Uterus (tissue), 4 donors: ENCODE data around the gene CCDC9. TPM values are rescaled to one million over a fixed set of nuclear protein-coding genes. Genes with fewer than 3 reads are reported as not detected.

Source experiments
- DNase-seq, 2 donors: peaks; one replicate each; pipeline ENCODE4 v3.0.0-alpha.2; 2019 to 2020
- H3K27ac ChIP-seq, 2 donors: fragments of 200-600 bp; sonication (generic); 1 replicate in 1 of 2; 2 replicates in 1 of 2; pipeline ENCODE4 v1.5.1; 2016 to 2018
- H3K27me3 ChIP-seq, 2 donors: fragments of 200-600 bp; sonication (generic); one replicate each; pipeline ENCODE4 v1.5.1; 2018 to 2019; ENCODE audit warnings: control low read depth in 1 of 2
- H3K36me3 ChIP-seq, 2 donors: fragments of 200-600 bp; sonication (generic); one replicate each; pipeline ENCODE4 v1.5.1; 2019; ENCODE audit warnings: control low read depth in 1 of 2
- H3K4me1 ChIP-seq, 2 donors: fragments of 200-600 bp; sonication (generic); one replicate each; pipeline ENCODE4 v1.5.1; 2018 to 2019; ENCODE audit warnings: control low read depth in 1 of 2
- H3K4me3 ChIP-seq, 2 donors: fragments of 200-600 bp; sonication (generic); 1 replicate in 1 of 2; 2 replicates in 1 of 2; pipeline ENCODE4 v1.5.1; 2018 to 2019; ENCODE audit warnings: mild to moderate bottlenecking in 1 of 2
- H3K9me3 ChIP-seq, 2 donors: fragments of 200-600 bp; sonication (generic); one replicate each; pipeline ENCODE4 v1.5.1; 2019; ENCODE audit warnings: control low read depth in 1 of 2
- POLR2A ChIP-seq, 2 donors: fragments of 450-650 bp; IDR thresholded peaks; one replicate each; pipeline ENCODE4 v1.6.1; 2016; ENCODE audit warnings: antibody characterized with exemption in 2 of 2, mild to moderate bottlenecking in 1 of 2, moderate library complexity in 1 of 2
- intact Hi-C: fragments of 100-400 bp; cut with DNase I; formaldehyde crosslinking; loops from one replicate; pipeline ENCODE4 v1.15.1; 2023; ENCODE audit warnings: low total_unique reads
- total RNA-seq, 4 donors: library from RNA; depleted of rRNA in 3 of 4; stranded (reverse); fragments of >200 nt in 3 of 4; gene quantifications; one replicate each; pipeline versions ENCODE4 v1.1.0 to v1.2.4, GENCODE V29; 2014 to 2023
- TF ChIP-seq, protein P1 (sequence below), 4 experiments: fragments of 200-600 bp in 2 of 4; fragments of 450-650 bp in 2 of 4; sonication (generic) in 2 of 4; IDR thresholded peaks; one replicate each; pipeline ENCODE4 v1.5.1; 2016 to 2019; ENCODE audit warnings: antibody characterized with exemption in 4 of 4, mild to moderate bottlenecking in 2 of 4, moderate library complexity in 1 of 4
- donor health status: DM: yes; HTN: yes; CAD: no.

CCDC9 gene
- total RNA-seq, 4 donors from 2014 or later, result 2.6 to 45.4 (median 8.1) TPM

DNA sequence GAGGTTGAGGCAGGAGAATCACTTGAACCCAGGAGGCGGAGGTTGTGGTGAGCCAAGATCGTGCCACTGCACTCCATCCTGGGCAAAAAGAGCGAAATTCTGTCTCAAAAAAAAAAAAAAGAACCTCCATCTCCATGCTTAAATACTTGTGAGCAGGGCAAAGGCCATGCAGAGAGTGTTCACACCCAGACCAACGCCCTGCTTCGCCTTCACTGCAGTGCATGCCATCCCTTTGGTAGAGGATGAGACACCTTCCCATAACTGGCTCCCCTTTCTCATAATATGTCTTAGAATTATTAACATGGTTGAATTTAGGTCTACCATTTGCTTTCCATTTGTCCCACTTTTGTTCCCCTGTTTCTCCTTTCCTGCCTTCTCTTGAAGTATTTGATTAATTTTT is 40.7 kb upstream of the CCDC9 start:
- DNase-seq, result no peak
- Histone ChIP-seq H3K9me3 (no peaks in the 10 kb centered on the region), H3K36me3 (no peaks in the 10 kb centered on the region), H3K4me3 (no peak overlapping the region), H3K4me1 (no peaks in the 10 kb centered on the region), H3K27me3 (no peaks in the 10 kb centered on the region), H3K27ac (no peak overlapping the region)
- intact Hi-C loops, result no loop called here
- TF ChIP-seq, protein P1, sequence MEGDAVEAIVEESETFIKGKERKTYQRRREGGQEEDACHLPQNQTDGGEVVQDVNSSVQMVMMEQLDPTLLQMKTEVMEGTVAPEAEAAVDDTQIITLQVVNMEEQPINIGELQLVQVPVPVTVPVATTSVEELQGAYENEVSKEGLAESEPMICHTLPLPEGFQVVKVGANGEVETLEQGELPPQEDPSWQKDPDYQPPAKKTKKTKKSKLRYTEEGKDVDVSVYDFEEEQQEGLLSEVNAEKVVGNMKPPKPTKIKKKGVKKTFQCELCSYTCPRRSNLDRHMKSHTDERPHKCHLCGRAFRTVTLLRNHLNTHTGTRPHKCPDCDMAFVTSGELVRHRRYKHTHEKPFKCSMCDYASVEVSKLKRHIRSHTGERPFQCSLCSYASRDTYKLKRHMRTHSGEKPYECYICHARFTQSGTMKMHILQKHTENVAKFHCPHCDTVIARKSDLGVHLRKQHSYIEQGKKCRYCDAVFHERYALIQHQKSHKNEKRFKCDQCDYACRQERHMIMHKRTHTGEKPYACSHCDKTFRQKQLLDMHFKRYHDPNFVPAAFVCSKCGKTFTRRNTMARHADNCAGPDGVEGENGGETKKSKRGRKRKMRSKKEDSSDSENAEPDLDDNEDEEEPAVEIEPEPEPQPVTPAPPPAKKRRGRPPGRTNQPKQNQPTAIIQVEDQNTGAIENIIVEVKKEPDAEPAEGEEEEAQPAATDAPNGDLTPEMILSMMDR (IDR thresholded peaks at IDR 0.05), result no peak
- TF ChIP-seq POLR2A (IDR thresholded peaks at IDR 0.05), result no peak

DNA sequence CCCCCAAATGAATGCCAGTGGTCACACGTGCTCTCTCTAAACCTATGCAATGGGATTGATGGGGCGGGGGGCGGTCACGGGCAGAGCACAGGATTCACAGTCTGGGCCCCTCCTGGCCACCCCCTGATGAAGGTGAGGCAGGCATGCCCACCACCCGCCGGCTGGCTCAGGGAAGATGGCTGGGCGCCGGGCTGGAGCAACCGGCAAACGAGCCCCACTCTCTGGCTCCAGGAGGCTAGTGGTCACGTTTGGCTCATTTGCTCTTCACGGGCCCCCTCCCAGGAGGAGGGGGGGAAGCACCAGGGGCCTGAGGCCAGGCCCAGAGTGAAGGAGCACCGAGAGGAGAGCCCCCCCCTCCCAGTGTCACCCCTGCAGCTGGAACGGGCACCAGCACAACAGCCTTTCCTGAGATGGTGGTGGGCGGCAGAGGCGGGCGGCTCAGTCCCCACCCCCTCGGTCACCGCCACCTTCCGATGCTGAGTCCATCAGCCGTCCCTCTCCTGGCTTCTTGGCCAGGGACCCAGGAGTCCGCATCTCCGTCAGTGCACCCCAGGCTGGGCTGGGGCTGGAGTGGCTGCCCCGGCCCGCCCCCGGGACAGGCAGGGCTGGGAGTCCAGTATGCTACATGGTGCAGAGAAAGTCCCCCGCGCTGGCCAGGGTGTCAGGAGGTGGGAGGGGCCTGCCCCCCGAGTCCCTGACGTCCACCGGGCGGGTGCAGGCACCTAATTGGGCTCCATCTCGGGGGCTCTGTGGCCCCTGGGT is 35.1 kb upstream of the CCDC9 start:
- H3K27ac ChIP-seq, result no peak overlapping the region
- TF ChIP-seq, protein P1 (IDR thresholded peaks at IDR 0.05), result no peak
- TF ChIP-seq POLR2A (IDR thresholded peaks at IDR 0.05), result no peak
- intact Hi-C loops, result no loop called here

DNA sequence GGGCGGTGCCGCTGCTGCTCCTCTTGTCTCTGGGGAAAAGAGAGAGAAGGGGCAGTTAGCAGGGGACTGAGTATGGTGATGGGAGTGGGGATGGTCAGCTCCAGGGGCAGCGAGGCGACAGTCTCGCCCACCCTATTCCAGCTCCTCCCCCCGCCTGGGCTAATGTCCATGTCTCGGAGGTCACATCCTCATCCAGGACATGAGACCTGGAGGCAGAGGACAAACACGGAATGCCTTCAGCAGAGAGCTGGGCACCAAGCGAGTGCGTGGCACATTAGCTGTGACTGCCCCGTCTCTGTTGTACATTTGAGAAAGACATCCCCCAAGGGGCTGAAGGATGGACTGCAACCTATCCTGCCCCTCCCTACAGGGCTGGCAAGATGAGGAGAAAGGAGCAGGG is 34.4 kb upstream of the CCDC9 start:
- H3K27me3 ChIP-seq, result no peaks in the 10 kb centered on the region
- TF ChIP-seq, protein P1 (IDR thresholded peaks at IDR 0.05), result no peak
- no peak for TF ChIP-seq POLR2A (IDR thresholded peaks at IDR 0.05)
- intact Hi-C loops, result no loop called here
- H3K36me3 ChIP-seq, result no peaks in the 10 kb centered on the region
- DNase-seq, result no peak
- no peak overlapping the region for H3K27ac ChIP-seq
- H3K9me3 ChIP-seq, result no peaks in the 10 kb centered on the region
- no peaks in the 10 kb centered on the region for H3K4me1 ChIP-seq
- no peak overlapping the region for H3K4me3 ChIP-seq

More for the DNA sequence above, 35.1 kb upstream of the CCDC9 start:
- H3K27me3 ChIP-seq, result no peaks in the 10 kb centered on the region
- no peak for DNase-seq
- H3K4me1 ChIP-seq, result no peaks in the 10 kb centered on the region
- no peak overlapping the region for H3K4me3 ChIP-seq
- H3K9me3 ChIP-seq, result no peaks in the 10 kb centered on the region
- no peaks in the 10 kb centered on the region for H3K36me3 ChIP-seq

DNA sequence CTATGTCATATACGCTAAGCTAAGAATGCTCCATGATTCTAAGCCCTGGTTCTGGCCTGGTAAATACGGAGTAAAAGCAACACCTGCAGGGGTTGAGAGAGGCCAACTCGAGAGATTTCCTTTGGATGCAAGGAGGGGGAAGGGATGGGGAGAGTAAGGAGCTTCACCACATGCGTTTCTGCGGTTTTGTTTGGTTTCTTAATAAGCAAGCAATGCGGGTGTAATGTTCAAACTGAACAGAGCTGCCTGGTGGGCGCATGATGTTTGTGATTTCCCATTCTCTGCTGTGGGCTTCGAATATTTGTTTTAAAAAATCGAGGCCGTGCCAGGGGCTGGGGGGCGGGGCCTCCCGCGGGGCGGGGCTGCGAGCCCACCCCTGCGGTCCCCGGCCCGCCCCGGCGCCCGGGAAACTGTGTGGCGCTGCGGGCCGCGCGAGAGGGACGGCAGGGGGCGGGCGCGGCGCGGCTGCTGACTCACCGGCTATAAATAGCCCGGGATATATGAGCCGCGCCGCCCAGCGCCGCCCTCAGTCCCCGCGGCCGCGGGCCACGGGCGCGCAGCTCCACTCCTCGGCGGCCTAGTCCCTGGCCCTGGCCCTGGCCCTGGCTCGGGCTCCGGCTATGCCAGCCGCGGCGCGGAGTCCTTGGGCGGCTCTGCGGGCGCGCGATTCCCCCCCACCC is 30.4 kb upstream of the CCDC9 start:
- intact Hi-C loops, result no loop called here
- no peaks in the 10 kb centered on the region for H3K4me1 ChIP-seq
- H3K27ac ChIP-seq, result peak overlapping the region; percentile 98 to 99
- H3K4me3 ChIP-seq, result peak overlapping the region; percentile 34 to 100
- DNase-seq, result peak; percentile 89 to 92
- H3K9me3 ChIP-seq, result no peaks in the 10 kb centered on the region
- TF ChIP-seq, protein P1 (IDR thresholded peaks at IDR 0.05), result peak; percentile 14 to 75 (median 72)
- peak; percentile 100 for TF ChIP-seq POLR2A (IDR thresholded peaks at IDR 0.05)
- no peaks in the 10 kb centered on the region for H3K36me3 ChIP-seq
- H3K27me3 ChIP-seq, result no peaks in the 10 kb centered on the region
